Gastroesophageal sphincter (tissue), 3 donors: Measurements from ENCODE around the gene RNLS.

Experiments
- EP300 ChIP-seq: sonication (generic); formaldehyde crosslinking; IDR thresholded peaks from one replicate; pipeline ENCODE4 v1.6.1; 2017; ENCODE audit warnings: antibody characterized with exemption, mild to moderate bottlenecking
- POLR2A ChIP-seq, 2 donors: fragments of 450-650 bp; IDR thresholded peaks; one replicate each; pipeline ENCODE4 v1.6.1; 2017; ENCODE audit warnings: antibody characterized with exemption in 2 of 2, mild to moderate bottlenecking in 2 of 2, moderate library complexity in 1 of 2
- POLR2AphosphoS5 ChIP-seq: sonication (generic); formaldehyde crosslinking; IDR thresholded peaks from one replicate; pipeline ENCODE4 v1.6.1; 2017; ENCODE audit warnings: antibody characterized with exemption
- TF ChIP-seq, protein P1 (sequence below), 4 experiments: fragments of 200-600 bp in 2 of 4; fragments of 450-650 bp in 2 of 4; sonication (generic) in 1 of 4; IDR thresholded peaks; one replicate each; pipeline ENCODE4 v1.5.1; 2017 to 2019; ENCODE audit warnings: antibody characterized with exemption in 4 of 4, mild to moderate bottlenecking in 2 of 4, moderate library complexity in 2 of 4

DNA sequence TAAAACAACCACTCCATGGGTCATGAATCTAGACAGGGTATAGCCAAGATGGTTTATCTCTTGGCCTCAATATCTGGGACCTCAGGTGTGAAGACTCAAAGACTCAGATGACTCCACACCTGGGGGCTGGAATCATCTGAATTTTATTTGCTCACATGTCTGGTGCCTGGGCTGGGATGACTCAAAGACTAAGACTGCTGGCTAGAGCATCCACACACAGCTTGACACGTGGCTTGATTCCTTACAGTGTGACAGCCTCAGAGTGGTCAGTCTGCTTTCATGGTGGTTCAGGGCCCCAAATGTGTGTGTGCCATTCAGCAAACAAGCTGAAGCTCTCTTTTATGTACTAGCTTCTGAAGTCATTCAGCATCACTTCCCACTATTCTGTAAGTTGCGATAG lies 333.7 kb downstream of the RNLS start:
- TF ChIP-seq POLR2A (IDR thresholded peaks at IDR 0.05) = no peak
- no peak for TF ChIP-seq POLR2AphosphoS5
- TF ChIP-seq EP300 = no peak
- TF ChIP-seq, protein P1, sequence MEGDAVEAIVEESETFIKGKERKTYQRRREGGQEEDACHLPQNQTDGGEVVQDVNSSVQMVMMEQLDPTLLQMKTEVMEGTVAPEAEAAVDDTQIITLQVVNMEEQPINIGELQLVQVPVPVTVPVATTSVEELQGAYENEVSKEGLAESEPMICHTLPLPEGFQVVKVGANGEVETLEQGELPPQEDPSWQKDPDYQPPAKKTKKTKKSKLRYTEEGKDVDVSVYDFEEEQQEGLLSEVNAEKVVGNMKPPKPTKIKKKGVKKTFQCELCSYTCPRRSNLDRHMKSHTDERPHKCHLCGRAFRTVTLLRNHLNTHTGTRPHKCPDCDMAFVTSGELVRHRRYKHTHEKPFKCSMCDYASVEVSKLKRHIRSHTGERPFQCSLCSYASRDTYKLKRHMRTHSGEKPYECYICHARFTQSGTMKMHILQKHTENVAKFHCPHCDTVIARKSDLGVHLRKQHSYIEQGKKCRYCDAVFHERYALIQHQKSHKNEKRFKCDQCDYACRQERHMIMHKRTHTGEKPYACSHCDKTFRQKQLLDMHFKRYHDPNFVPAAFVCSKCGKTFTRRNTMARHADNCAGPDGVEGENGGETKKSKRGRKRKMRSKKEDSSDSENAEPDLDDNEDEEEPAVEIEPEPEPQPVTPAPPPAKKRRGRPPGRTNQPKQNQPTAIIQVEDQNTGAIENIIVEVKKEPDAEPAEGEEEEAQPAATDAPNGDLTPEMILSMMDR (IDR thresholded peaks at IDR 0.05) = no peak
